NCI-H82 treated with DMSO at 0.1 percent for 48 hours (cell line): Measurements from ENCODE around the gene CCHCR1.

ENCODE experiments used
- DNase-seq: peaks from one replicate; lab custom pipeline; 2025; ENCODE audit not compliant: unreplicated experiment; lab: John Stamatoyannopoulos, UW

CCHCR1 gene

DNA sequence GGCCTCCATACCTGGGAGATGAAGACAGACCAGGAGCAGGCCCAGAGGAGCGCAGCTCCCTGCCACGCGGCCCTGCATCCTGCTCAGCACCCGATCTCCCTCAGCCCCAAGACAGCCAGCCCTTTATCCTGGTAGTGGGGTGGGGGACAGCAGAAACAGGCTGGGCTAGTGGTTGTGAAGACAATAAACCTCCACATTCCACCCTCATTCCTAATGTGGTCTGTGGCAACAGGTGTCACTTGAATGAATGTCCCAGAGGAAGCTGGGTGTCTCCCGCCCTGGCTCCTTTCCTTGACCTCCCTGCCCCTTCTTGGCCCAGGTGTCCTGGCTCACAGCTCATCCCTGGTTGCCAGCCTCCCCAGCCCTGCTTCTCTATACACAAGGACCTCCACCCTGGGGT lies 45.1 kb downstream of the CCHCR1 start, which contains the start of gene C6orf15:
C6orf15 (minus strand) TSS at position 98 of the 400 bp plus-strand sequence; CDS start at position 78, 20 bp downstream.
- no peak for DNase-seq

DNA sequence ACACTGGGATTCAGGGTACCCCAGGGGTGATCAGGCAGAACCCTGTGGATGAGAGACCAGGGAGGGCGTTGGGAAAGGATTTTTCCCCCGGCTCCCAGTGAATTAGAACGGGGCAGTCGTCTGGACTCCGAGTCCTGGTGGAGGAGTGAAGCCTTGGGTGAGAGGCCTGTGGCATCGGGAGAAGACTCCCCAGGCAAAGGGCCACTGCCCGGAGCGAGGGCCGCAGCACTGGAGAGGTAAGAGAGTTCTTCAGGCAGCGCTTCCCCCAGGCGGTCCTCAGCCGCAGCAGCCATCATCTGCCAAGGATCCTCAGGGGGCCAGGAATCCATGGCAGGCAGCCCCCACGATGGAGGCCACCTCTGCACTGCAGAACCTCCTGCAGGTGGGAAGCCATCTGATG lies 45.9 kb downstream of the CCHCR1 start:
- no peak for DNase-seq

DNA sequence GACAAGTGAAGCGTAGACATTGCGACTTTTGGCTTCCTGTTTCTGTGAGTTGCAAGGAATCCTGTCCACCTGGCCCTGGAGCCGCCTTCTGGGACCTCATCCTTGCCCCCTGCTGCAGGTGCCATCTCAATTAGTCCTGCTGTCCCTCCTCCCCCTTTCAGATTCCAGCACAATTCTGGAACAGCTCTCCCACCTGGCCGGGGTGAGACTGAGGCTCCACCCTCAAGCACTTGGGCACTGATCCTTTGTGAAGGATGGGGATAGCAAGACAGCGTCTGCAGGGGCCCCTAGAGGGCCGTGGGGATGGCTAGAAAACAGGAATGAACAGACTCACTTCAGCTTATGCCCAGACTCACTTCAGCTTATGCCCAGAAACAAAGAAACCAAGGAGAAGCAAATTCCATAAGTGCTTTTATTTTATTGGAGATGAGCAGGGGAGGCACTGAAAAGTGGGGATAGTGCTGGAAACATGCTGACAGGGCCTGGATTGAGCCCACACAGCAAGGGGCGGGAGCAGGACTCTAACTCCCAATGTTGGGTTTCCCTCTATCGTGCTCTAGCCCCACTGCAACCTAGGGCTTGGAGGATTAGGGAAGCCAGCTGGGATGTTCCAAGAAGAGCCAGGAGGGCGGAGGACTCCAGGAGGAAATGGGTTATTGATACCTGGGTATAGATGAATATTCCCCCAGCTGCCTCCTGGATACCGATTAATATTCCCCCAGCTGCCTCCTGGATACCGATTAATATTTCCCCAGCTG lies 46.6 kb downstream of the CCHCR1 start:
- no peak for DNase-seq

DNA sequence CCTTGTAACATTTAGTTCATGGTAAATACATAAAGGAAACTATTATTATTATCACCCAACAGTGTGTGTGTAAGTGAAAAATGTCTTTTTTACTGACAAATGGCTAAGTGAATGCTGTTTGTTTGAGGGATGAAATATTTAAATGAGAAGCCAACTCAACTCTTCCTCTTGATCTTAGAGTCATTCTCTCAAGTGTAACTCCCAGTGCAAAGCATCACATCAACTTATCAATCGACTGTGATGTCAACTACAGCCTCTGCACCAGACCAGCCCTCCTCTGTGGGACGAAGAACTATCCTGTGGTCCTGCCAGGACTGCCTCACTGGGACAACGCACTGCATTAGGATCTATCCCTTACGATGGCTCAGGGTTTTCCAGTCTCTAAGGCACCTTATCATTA lies 50.5 kb downstream of the CCHCR1 start:
- no peak for DNase-seq

DNA sequence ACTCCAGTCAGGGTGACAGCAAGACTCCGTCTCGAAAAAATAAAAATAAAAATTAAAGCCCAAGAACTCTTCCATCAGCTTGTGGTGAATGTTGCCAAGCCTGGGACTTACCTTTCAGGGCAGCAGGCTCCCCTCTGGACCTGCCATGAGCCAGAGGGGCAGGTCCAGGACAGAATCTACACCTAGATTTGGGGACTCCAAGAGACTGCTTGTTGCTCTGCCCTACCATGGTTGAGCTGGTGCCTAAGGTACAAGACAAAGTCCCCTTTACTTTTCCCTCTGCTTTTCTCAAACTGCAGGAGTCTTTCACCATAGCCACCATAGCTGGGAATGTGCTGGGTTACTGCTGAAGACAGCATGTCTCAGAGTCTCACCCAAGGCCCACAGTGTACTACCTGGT lies 54.5 kb downstream of the CCHCR1 start:
- DNase-seq, result no peak

DNA sequence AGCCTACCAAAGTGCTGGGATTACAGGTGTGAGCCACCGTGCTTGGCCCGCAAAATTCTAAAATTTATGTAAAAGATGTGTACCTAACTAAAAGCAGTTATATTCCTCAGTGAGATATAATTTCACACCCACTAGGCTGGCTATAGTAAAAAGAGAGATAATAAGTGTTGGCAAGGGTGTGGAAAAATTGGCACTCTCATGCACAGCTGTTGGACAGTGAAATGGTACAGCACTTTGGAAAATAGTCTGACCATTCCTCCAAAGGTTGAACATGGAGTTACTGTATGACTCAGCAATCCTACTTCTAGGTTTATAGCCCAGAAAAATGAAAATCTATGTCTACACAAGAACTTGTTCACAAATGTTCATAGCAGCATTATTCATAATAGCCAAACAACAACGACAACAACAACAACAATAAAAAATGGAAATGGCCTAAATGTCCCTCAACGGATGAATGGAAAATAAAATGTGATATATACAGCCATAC lies 59.1 kb downstream of the CCHCR1 start:
- no peak for DNase-seq

DNA sequence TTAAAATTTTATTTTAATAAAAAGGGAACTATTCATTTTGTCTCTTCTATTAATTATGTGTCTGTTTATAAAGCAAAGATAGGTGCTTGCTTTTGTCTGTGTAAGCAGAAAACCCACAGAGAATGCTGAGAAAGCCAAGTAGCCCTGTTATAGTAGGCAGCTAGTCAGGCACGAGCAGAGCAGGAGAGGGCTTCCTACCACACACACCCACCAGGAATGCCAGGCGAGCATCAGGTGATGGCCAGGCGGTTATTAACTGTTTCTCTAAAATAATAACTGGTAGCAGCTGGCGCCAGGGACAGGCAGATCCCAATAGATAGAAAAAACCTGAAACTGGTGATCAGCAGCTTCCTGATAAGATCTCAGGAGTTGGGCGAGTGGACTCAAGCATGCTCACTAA lies 60.9 kb downstream of the CCHCR1 start:
- no peak for DNase-seq

DNA sequence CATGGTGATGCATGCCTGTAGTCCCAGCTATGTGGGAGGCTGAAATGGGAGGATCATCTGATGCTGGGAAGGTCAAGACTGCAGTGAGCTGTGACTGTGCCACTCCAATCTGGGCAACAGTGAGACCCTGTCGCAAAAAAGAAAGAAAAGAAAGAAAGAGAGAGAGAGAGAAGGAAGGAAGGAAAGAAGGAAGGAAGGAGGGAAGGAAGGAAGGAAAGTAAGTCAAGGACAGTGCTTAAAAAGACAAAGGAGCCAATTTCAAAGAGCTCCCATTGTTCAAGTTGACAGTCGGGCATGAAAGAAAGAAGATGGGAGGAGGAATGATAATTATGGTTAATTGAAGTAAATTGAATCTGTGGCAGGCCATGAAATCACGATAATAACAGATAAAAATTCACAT lies 61.4 kb downstream of the CCHCR1 start:
- no peak for DNase-seq

DNA sequence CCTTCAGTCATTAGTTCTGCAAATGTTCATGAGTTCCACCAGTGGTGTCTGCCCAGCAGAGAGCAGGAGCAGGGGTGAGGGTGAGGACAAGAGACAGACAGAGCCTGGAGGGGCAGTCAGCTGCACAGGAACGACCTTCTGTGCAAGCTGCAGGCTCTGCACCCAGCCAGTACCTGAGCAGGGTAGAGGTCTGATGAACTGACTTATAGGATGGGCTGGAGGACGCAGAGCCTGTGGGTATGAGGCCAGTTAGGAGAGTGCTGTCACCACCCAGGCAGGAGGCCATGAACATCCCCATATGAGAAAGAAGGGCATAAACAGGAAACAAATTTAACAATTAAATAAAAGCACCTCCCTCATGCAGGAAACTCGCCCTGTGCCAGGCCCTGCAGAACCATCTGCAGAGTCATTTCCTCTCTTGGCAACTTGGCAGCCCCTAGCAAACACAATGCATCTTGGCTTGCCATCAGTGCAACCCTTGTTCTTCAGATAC lies 63.2 kb downstream of the CCHCR1 start:
- DNase-seq, result no peak

DNA sequence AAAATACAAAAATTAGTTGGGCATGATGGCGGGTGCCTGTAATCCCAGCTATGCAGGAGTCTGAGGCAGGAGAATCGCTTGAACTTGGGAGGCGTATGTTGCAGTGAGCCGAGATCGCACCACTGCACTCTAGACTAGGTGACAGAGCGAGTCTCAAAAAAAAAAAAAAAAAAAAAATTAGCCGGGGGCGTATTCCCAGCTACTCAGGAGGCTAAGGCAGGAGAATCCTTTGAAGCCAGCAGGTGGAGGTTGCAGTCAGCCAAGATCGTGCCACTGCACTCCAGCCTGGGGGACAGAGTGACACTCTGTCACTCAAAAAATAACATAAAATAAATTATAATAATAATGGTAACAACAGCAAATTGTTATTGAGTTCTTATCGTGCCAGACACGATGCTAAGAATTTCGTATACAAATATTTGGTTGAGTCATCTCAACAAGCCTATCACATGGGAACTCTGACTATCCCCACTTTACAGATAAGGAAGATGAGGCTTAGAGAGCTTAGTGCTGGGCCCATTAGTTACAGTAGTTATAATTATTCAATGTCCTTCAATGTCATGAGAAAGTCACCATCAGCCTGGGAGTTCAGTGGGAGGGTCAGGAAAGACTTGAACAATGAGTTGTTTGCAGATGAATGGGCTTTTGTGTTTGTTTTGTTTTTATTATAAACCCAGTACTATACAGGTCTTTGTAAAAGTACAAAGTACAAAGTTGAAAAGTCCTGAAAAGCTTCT lies 64.7 kb downstream of the CCHCR1 start:
- no peak for DNase-seq
